HUES6 (cell line): ENCODE measurements around the gene E2F4.

Experiments used
- H3K27ac ChIP-seq: 2 replicates; pipeline ENCODE4 v1.7.0; 2013; ENCODE audit warnings: low read depth, mild to moderate bottlenecking, low read length, inconsistent platforms
- H3K27me3 ChIP-seq: 2 replicates; pipeline ENCODE4 v1.6.1; 2013; ENCODE audit warnings: low read length; ENCODE audit not compliant: control insufficient read depth, insufficient read depth
- H3K36me3 ChIP-seq: 2 replicates; pipeline ENCODE4 v1.6.1; 2013; ENCODE audit warnings: low read length; ENCODE audit not compliant: control insufficient read depth, insufficient read depth
- H3K4me1 ChIP-seq: 2 replicates; pipeline ENCODE4 v1.6.1; 2013; ENCODE audit warnings: low read length; ENCODE audit not compliant: control insufficient read depth, insufficient read depth
- H3K4me3 ChIP-seq: 2 replicates; pipeline ENCODE4 v1.5.1; 2013; ENCODE audit warnings: low read depth, low read length
- H3K9ac ChIP-seq: one replicate; pipeline ENCODE4 v1.6.1; 2013; ENCODE audit warnings: mild to moderate bottlenecking, low read length
- H3K9me3 ChIP-seq: 2 replicates; pipeline ENCODE4 v1.6.1; 2013; ENCODE audit warnings: low read depth, low read length; ENCODE audit not compliant: control insufficient read depth, insufficient read depth

Gene E2F4

GRCh38 chr16:67167588-67167987 lies 24.4 kb upstream of the E2F4 start:
- no peak overlapping the region for H3K27ac ChIP-seq

DNA sequence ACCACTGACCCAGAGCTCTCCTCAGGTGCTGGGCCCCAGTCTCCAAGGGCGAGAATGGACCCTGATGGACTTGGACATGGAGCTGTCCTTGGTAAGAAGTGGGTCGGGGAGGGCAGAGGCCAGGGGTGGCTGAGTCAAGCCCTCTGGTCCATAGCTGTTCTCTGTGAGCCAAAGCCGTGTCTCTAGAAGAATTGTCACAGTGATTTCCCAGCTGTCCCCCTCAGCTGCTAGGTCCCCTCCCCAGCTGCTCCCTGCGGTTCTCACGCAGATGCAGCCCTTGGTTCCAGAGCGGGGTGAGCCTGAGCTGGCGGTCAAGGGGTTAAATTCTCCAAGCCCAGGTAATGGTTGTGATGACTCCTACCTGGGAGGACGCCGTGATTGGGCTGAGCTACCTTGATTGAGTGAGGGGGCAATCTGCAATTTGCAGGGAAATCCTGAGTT lies 22.9 kb upstream of the E2F4 start:
- H3K4me1 ChIP-seq, result peaks cover 21% of the 10 kb centered on the region
- no peaks in the 10 kb centered on the region for H3K9me3 ChIP-seq
- no peak overlapping the region for H3K27ac ChIP-seq
- H3K36me3 ChIP-seq, result no peaks in the 10 kb centered on the region
- no peak overlapping the region for H3K9ac ChIP-seq
- H3K4me3 ChIP-seq, result peak overlapping the region; percentile 79
- H3K27me3 ChIP-seq, result peaks cover 87% of the 10 kb centered on the region

More at GRCh38 chr16:67167588-67167987, 24.4 kb upstream of the E2F4 start:
- no peaks in the 10 kb centered on the region for H3K9me3 ChIP-seq
- H3K4me1 ChIP-seq, result peaks cover 19% of the 10 kb centered on the region
- H3K4me3 ChIP-seq, result no peak overlapping the region
- H3K9ac ChIP-seq, result no peak overlapping the region
- peaks cover 90% of the 10 kb centered on the region for H3K27me3 ChIP-seq
- H3K36me3 ChIP-seq, result no peaks in the 10 kb centered on the region

GRCh38 chr16:67169642-67170167 lies 22.2 kb upstream of the E2F4 start:
- peak overlapping the region; percentile 41 for H3K9ac ChIP-seq
- peaks cover 19% of the 10 kb centered on the region for H3K4me1 ChIP-seq

GRCh38 chr16:67170168-67170948 lies 21.6 kb upstream of the E2F4 start, which contains the start of gene NOL3:
Gene NOL3, plus strand, starts transcription at chr16:67170538.
- Histone ChIP-seq H3K4me1 (peaks cover 19% of the 10 kb centered on the region), H3K27ac (no peak within 1 kb of the TSS; the same call in 1 of the 2 replicates), H3K9ac (peak within 1 kb of the TSS; percentile 65), H3K4me3 (peak within 1 kb of the TSS; percentile 79), H3K9me3 (no peaks in the 10 kb centered on the region), H3K27me3 (peaks cover 87% of the 10 kb centered on the region), H3K36me3 (no peaks in the 10 kb centered on the region)

More at GRCh38 chr16:67169642-67170167, 22.2 kb upstream of the E2F4 start:
- Histone ChIP-seq H3K27me3 (peaks cover 87% of the 10 kb centered on the region), H3K4me3 (peak overlapping the region; percentile 79), H3K36me3 (no peaks in the 10 kb centered on the region), H3K27ac (no peak overlapping the region), H3K9me3 (no peaks in the 10 kb centered on the region)

- Histone ChIP-seq H3K9ac (peak overlapping the region; percentile 65), H3K27me3 (peaks cover 87% of the 10 kb centered on the region), H3K36me3 (no peaks in the 10 kb centered on the region), H3K4me1 (peaks cover 17% of the 10 kb centered on the region), H3K4me3 (peak overlapping the region; percentile 79), H3K27ac (no peak overlapping the region; the same call in 1 of the 2 replicates), H3K9me3 (no peaks in the 10 kb centered on the region)
Measured at GRCh38 chr16:67170949-67171649, 20.9 kb upstream of the E2F4 start.

DNA sequence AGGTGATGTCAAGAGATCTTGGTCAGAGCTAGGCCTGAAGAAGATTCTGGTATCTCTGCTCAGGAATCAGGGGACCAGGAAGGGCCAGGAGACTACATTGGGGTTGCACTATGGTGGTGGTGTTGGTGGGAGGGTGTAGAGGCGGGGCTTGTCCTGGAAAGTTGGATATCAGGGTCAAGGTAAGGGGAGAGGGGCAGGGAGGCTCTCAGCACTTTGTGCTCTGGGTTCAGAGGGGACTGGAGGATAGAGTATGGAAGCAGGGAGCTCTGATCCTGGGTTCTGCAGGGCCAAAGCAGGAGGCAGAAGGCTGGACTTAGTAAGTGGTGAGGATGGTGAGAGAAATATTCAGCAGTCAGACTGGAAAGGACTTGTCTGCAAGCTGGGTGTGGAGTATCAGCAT lies 18.6 kb upstream of the E2F4 start:
- H3K9ac ChIP-seq, result peak overlapping the region; percentile 14
- H3K4me1 ChIP-seq, result peaks cover 20% of the 10 kb centered on the region
- H3K36me3 ChIP-seq, result no peaks in the 10 kb centered on the region
- peak overlapping the region; percentile 66 for H3K4me3 ChIP-seq
- no peak overlapping the region for H3K27ac ChIP-seq
- no peaks in the 10 kb centered on the region for H3K9me3 ChIP-seq
- H3K27me3 ChIP-seq, result peaks cover 86% of the 10 kb centered on the region

DNA sequence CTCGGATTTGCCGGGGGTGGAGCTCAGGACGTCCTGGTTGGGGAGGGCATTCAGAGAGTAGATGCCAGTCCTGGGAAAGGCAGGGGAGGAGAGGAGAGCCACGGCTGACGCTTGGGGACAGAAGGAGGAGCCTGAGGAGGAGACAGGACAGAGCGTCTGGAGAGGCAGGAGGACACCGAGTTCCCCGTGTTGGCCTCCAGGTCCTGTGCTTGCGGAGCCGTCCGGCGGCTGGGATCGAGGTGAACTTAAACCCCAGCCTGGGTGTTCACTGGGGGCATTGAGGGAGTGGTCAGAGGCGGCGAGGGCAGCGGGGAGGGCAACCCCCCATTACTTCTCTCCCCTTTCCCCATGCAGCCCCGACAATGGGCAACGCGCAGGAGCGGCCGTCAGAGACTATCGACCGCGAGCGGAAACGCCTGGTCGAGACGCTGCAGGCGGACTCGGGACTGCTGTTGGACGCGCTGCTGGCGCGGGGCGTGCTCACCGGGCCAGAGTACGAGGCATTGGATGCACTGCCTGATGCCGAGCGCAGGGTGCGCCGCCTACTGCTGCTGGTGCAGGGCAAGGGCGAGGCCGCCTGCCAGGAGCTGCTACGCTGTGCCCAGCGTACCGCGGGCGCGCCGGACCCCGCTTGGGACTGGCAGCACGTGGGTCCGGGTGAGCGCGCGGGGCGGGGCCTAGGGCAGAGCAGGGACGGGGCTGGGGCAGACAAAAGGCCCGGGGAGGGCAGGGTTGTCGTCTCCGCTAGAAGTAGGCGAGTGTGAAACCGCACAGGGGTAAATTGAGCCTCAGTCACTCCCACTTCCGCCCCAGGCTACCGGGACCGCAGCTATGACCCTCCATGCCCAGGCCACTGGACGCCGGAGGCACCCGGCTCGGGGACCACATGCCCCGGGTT lies 17.9 kb upstream of the E2F4 start:
- Histone ChIP-seq H3K9ac (peak overlapping the region; percentile 14), H3K9me3 (no peaks in the 10 kb centered on the region), H3K4me3 (peak overlapping the region; percentile 66), H3K27ac (no peak overlapping the region), H3K27me3 (peaks cover 86% of the 10 kb centered on the region), H3K36me3 (no peaks in the 10 kb centered on the region), H3K4me1 (peaks cover 25% of the 10 kb centered on the region)

DNA sequence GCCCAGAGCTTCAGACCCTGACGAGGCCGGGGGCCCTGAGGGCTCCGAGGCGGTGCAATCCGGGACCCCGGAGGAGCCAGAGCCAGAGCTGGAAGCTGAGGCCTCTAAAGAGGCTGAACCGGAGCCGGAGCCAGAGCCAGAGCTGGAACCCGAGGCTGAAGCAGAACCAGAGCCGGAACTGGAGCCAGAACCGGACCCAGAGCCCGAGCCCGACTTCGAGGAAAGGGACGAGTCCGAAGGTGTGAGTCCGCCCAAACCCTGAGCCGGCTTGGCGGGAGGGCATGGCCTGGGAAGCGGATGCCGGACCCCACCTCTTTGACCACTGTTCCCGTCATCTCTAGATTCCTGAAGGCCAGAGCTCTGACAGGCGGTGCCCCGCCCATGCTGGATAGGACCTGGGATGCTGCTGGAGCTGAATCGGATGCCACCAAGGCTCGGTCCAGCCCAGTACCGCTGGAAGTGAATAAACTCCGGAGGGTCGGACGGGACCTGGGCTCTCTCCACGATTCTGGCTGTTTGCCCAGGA lies 17.2 kb upstream of the E2F4 start:
- no peak overlapping the region for H3K27ac ChIP-seq
- peaks cover 25% of the 10 kb centered on the region for H3K4me1 ChIP-seq
- no peaks in the 10 kb centered on the region for H3K9me3 ChIP-seq
- H3K36me3 ChIP-seq, result no peaks in the 10 kb centered on the region
- H3K27me3 ChIP-seq, result peaks cover 83% of the 10 kb centered on the region
- H3K4me3 ChIP-seq, result peak overlapping the region; percentile 66
- H3K9ac ChIP-seq, result no peak overlapping the region

- Histone ChIP-seq H3K9ac (no peak overlapping the region), H3K4me1 (peaks cover 19% of the 10 kb centered on the region), H3K27me3 (peaks cover 73% of the 10 kb centered on the region), H3K36me3 (no peaks in the 10 kb centered on the region), H3K27ac (no peak overlapping the region), H3K9me3 (no peaks in the 10 kb centered on the region), H3K4me3 (no peak overlapping the region)
Measured at GRCh38 chr16:67176662-67177061, 15.3 kb upstream of the E2F4 start.
